Transverse colon (tissue), 3 donors: ENCODE results near the gene PDE4B.

ENCODE experiments used
- POLR2A ChIP-seq: fragments of 450-650 bp; IDR thresholded peaks from one replicate; pipeline ENCODE4 v1.6.1; 2016; ENCODE audit warnings: antibody characterized with exemption, mild to moderate bottlenecking, moderate library complexity
- TF ChIP-seq, protein P1 (sequence below), 5 experiments: fragments of 200-600 bp in 3 of 5; fragments of 450-650 bp in 2 of 5; sonication (generic) in 3 of 5; IDR thresholded peaks; 1 replicate in 2 of 5; 2 replicates in 3 of 5; pipeline ENCODE4 v1.5.1; 2016 to 2017; ENCODE audit warnings: antibody characterized with exemption in 5 of 5, inconsistent platforms in 3 of 5, mild to moderate bottlenecking in 2 of 5, moderate library complexity in 1 of 5

GRCh38 chr1:66288048-66288447, 495.4 kb downstream of the PDE4B start:
- TF ChIP-seq, protein P1, sequence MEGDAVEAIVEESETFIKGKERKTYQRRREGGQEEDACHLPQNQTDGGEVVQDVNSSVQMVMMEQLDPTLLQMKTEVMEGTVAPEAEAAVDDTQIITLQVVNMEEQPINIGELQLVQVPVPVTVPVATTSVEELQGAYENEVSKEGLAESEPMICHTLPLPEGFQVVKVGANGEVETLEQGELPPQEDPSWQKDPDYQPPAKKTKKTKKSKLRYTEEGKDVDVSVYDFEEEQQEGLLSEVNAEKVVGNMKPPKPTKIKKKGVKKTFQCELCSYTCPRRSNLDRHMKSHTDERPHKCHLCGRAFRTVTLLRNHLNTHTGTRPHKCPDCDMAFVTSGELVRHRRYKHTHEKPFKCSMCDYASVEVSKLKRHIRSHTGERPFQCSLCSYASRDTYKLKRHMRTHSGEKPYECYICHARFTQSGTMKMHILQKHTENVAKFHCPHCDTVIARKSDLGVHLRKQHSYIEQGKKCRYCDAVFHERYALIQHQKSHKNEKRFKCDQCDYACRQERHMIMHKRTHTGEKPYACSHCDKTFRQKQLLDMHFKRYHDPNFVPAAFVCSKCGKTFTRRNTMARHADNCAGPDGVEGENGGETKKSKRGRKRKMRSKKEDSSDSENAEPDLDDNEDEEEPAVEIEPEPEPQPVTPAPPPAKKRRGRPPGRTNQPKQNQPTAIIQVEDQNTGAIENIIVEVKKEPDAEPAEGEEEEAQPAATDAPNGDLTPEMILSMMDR (IDR thresholded peaks at IDR 0.05), result no peak
- TF ChIP-seq POLR2A, result no peak
